ENCODE measurements around the gene VWDE. TPM values are rescaled to one million over a fixed set of nuclear protein-coding genes. Genes with fewer than 3 reads are reported as not detected.
A peak's percentile ranks its signal among the peaks of the same experiment; 100 is the strongest.
"Not testable (repeated sequence)": the region's sequence is repeated elsewhere in the genome, so short reads cannot be mapped to it uniquely, and the experiment has no call there.

Gene VWDE
- total RNA-seq, 1 experiment from 2014 or later = 9.7 TPM

GRCh38 chr7:12418452-12418851 is 14.8 kb upstream of the VWDE start:
- no peak overlapping the region for H3K4me3 ChIP-seq (ENCODE audit: insufficient read depth, low read depth, low read length)
- DNase-seq = no peak
- H3K36me3 ChIP-seq (replicated peaks; ENCODE audit: control insufficient read depth, insufficient read depth, low read length) = no peaks in the 10 kb centered on the region
- H3K27me3 ChIP-seq (ENCODE audit: control insufficient read depth, insufficient read depth, low read length) = no peaks in the 10 kb centered on the region

- Histone ChIP-seq H3K36me3 (replicated peaks; ENCODE audit: control insufficient read depth, insufficient read depth, low read length) (no peaks in the 10 kb centered on the region), H3K4me3 (ENCODE audit: insufficient read depth, low read depth, low read length) (no peak overlapping the region), H3K27me3 (ENCODE audit: control insufficient read depth, insufficient read depth, low read length) (no peaks in the 10 kb centered on the region)
- DNase-seq = no peak
These were observed 11.4 kb upstream of the VWDE start for GRCh38 chr7:12415072-12415471.

DNA sequence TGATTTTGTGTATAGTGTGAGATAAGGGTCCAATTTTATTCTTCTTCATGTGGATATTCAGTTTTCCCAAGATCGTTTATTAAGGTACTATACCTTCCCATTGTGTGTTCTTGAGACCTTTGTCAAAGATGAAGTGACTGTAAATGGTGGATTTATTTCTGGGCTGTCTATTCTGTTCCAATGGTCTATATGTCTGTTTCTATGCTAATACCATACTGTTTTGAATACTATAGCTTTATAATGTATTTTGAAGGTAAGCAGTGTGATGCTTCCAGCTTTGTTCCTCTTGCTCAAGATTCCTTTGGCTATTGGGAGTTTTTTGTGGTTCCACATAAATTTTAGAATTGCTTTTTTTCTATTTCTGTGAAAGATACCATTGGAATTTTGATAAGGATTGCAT is 8.7 kb upstream of the VWDE start:
- no peak for DNase-seq
- H3K4me3 ChIP-seq (ENCODE audit: insufficient read depth, low read depth, low read length) = no peak overlapping the region
- no peaks in the 10 kb centered on the region for H3K27me3 ChIP-seq (ENCODE audit: control insufficient read depth, insufficient read depth, low read length)
- no peaks in the 10 kb centered on the region for H3K36me3 ChIP-seq (replicated peaks; ENCODE audit: control insufficient read depth, insufficient read depth, low read length)

- no peak for DNase-seq
- Histone ChIP-seq H3K4me3 (ENCODE audit: insufficient read depth, low read depth, low read length) (no peak overlapping the region), H3K36me3 (replicated peaks; ENCODE audit: control insufficient read depth, insufficient read depth, low read length) (no peaks in the 10 kb centered on the region), H3K27me3 (ENCODE audit: control insufficient read depth, insufficient read depth, low read length) (no peaks in the 10 kb centered on the region)
These were observed 6.9 kb upstream of the VWDE start for GRCh38 chr7:12410523-12410922.

GRCh38 chr7:12409097-12409711 is 5.5 kb upstream of the VWDE start:
- Histone ChIP-seq H3K4me3 (ENCODE audit: insufficient read depth, low read depth, low read length) (no peak overlapping the region), H3K36me3 (replicated peaks; ENCODE audit: control insufficient read depth, insufficient read depth, low read length) (no peaks in the 10 kb centered on the region), H3K27me3 (ENCODE audit: control insufficient read depth, insufficient read depth, low read length) (peaks cover 1% of the 10 kb centered on the region)
- no peak for DNase-seq

DNA sequence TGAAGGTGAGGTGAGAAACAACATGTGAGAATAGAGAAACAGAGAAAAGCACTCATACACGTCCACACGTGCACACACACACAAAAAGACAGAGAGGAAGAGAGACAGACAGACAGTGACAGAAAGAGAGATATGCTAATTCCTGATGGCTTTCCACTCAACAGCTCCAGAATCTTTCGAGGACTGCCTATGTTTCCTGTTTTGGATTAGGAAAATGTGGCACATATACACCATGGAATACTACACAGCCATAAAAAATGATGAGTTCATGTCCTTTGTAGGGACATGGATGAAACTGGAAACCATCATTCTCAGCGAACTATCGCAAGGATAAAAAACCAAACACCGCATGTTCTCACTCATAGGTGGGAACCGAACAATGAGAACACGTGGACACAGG is 4.0 kb upstream of the VWDE start:
- not testable (repeated sequence) for H3K27me3 ChIP-seq (ENCODE audit: control insufficient read depth, insufficient read depth, low read length); DNase-seq; H3K36me3 ChIP-seq (replicated peaks; ENCODE audit: control insufficient read depth, insufficient read depth, low read length); H3K4me3 ChIP-seq (ENCODE audit: insufficient read depth, low read depth, low read length)

DNA sequence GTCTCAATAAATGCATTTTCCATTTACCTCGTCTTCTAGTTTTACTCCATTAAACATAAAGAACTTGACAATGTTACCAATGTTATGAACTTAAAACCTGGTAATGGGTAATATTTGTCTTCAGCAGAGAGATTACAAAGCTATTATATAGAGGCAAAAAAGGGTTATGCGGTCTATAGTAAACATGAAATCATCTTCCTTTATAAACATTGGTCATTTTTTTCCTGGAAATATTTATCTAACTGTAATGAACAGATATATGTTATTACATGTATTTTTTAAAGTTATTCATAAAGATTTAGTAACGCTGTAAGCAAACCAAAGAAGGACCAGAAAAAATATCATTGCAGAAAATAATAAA is 1.3 kb downstream of the VWDE start:
- peak overlapping the region; percentile 98 for H3K4me3 ChIP-seq (ENCODE audit: insufficient read depth, low read depth, low read length)
- DNase-seq = no peak
- H3K36me3 ChIP-seq (replicated peaks; ENCODE audit: control insufficient read depth, insufficient read depth, low read length) = no peaks in the 10 kb centered on the region
- H3K27me3 ChIP-seq (ENCODE audit: control insufficient read depth, insufficient read depth, low read length) = peaks cover 2% of the 10 kb centered on the region

- DNase-seq = no peak
- Histone ChIP-seq H3K4me3 (ENCODE audit: insufficient read depth, low read depth, low read length) (no peak overlapping the region), H3K27me3 (ENCODE audit: control insufficient read depth, insufficient read depth, low read length) (peaks cover 2% of the 10 kb centered on the region), H3K36me3 (replicated peaks; ENCODE audit: control insufficient read depth, insufficient read depth, low read length) (no peaks in the 10 kb centered on the region)
These were observed 1.9 kb downstream of the VWDE start for GRCh38 chr7:12401538-12402364.

GRCh38 chr7:12398186-12398585 is 5.5 kb downstream of the VWDE start:
- no peak for DNase-seq
- no peaks in the 10 kb centered on the region for H3K27me3 ChIP-seq (ENCODE audit: control insufficient read depth, insufficient read depth, low read length)

DNA sequence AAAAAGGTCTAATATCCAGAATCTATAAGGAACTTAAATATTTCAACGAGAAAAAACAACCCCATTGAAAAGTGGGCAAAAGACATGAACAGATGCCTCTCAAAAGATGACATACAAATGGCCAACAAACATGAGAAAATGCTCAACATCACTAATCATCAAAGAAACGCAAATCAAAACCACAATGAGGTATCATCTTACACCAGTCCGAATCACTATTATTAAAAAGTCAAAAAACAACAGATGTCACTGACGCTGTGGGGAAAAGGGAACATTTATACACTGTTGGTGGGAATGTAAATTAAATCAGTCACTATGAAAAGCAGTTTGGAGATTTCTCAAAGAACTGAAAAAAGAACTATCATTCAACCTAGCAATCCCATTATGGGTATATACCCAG is 6.0 kb downstream of the VWDE start:
- Histone ChIP-seq H3K27me3 (ENCODE audit: control insufficient read depth, insufficient read depth, low read length) (no peaks in the 10 kb centered on the region), H3K36me3 (replicated peaks; ENCODE audit: control insufficient read depth, insufficient read depth, low read length) (no peaks in the 10 kb centered on the region)
- no peak for DNase-seq

More at GRCh38 chr7:12398186-12398585, 5.5 kb downstream of the VWDE start:
- no peak overlapping the region for H3K4me3 ChIP-seq (ENCODE audit: insufficient read depth, low read depth, low read length)
- no peaks in the 10 kb centered on the region for H3K36me3 ChIP-seq (replicated peaks; ENCODE audit: control insufficient read depth, insufficient read depth, low read length)

GRCh38 chr7:12396670-12397069 is 7.0 kb downstream of the VWDE start:
- DNase-seq; H3K27me3 ChIP-seq (ENCODE audit: control insufficient read depth, insufficient read depth, low read length); H3K36me3 ChIP-seq (replicated peaks; ENCODE audit: control insufficient read depth, insufficient read depth, low read length); H3K4me3 ChIP-seq (ENCODE audit: insufficient read depth, low read depth, low read length): not testable (repeated sequence)

More for the DNA sequence above, 6.0 kb downstream of the VWDE start:
- no peak overlapping the region for H3K4me3 ChIP-seq (ENCODE audit: insufficient read depth, low read depth, low read length)

DNA sequence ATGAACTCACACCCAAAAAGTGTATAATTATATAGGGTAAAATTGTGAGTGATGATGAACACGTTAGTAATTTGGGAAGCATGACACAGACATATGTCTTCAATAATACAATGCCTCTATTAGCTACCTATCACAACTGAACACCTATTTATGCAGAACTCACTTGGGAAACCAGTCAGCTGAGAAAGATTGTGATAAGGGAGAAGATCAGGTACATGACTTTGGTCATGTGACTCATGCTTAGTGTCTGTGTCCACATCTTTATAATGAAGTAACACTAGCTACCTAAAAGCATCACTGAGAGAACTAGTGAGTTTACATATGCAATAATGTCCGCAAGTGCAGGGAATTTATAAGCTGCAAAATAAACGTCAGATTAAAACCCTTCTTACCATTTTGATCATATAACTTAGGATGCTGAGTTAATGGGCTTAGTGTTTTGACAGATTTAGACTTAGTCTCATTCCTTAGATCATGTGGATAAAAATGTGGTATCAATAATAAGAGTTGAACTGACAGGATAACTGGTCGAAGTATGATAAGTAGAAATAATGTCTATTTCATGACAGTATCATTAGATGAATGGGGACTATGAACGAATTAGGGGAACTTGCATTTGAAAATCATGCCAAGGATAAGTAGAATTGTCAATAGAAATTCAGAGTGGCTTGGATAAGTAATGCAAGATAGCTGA is 11.6 kb downstream of the VWDE start:
- H3K36me3 ChIP-seq (replicated peaks; ENCODE audit: control insufficient read depth, insufficient read depth, low read length) = peaks cover 1% of the 10 kb centered on the region; the same call in 1 of the 2 replicates
- no peak overlapping the region for H3K4me3 ChIP-seq (ENCODE audit: insufficient read depth, low read depth, low read length)
- DNase-seq = no peak
- no peaks in the 10 kb centered on the region for H3K27me3 ChIP-seq (ENCODE audit: control insufficient read depth, insufficient read depth, low read length)

DNA sequence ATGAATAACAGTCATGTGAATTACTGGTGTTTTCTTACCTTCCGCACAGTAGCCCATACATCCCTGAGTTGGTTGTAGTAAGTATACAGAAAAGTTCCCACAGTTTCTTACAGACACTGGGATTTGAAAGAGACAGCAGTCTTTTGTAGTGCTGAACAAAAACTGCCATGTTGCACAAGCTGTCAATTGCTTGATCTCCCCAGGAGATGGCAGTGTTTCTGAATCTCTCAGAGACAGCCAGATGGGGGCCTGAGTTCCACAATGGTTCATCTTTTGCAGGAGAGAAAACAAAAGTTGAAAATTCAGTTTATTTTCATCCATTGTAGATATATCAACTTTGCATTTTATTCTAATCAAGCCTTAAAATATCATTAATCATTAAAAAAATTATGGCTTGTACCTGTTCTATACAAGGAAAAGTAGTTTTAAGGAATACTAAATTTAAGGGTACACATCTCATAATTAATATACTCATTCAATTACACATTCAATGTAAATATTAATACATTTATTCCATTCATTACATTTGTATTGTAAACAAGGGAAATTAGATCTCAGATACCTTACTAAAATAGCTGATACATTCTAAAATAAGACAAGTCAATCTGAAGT is 14.5 kb downstream of the VWDE start:
- H3K4me3 ChIP-seq (ENCODE audit: insufficient read depth, low read depth, low read length) = no peak overlapping the region
- no peaks in the 10 kb centered on the region for H3K27me3 ChIP-seq (ENCODE audit: control insufficient read depth, insufficient read depth, low read length)
- DNase-seq = peak; percentile 38
- peaks cover 7% of the 10 kb centered on the region for H3K36me3 ChIP-seq (replicated peaks; ENCODE audit: control insufficient read depth, insufficient read depth, low read length)

DNA sequence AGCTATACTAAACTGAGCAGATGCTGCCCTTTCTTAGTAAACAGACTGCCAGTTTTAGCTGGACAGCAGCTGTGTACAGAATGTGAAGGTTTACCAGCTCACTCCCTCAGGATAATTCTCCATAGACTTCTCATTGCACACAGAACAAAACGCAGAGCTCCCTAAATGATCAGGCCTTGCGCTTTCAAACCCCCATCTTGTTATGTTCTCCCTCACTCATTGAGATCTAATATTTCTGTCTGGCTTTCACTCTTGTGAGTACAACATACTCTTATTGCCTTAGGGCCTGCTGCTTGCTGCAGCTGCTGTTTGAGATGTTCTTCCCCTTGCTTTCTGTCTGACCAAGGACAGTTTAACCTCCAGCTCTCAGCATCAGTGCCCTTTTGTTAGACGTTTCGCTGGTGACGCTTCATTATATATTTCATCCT is 17.3 kb downstream of the VWDE start:
- Histone ChIP-seq H3K27me3 (ENCODE audit: control insufficient read depth, insufficient read depth, low read length) (no peaks in the 10 kb centered on the region), H3K4me3 (ENCODE audit: insufficient read depth, low read depth, low read length) (no peak overlapping the region), H3K36me3 (replicated peaks; ENCODE audit: control insufficient read depth, insufficient read depth, low read length) (peaks cover 7% of the 10 kb centered on the region)
- DNase-seq = no peak

Measured in H7 (cell line).